SK-N-SH (cell line): ENCODE data around the gene TBC1D17. TPM values are rescaled to one million over a fixed set of nuclear protein-coding genes. Genes with fewer than 3 reads are reported as not detected.

Experiments used
- CTCF ChIA-PET: fragments of 300-600, 350-600 bp; formaldehyde crosslinking; extraction: SDS; loops from one replicate; lab custom pipeline; 2021; lab: Yijun Ruan, JAX
- POLR2A ChIA-PET: fragments of 350-600 bp; sonication (Branson Sonifier 250); formaldehyde crosslinking; extraction: SDS; loops from one replicate; lab custom pipeline; 2020; ENCODE audit warnings: antibody characterized with exemption, inconsistent platforms; lab: Yijun Ruan, JAX
- DNase-seq: peaks from one replicate; pipeline ENCODE4 v3.0.0; 2012
- H2AFZ ChIP-seq: fragments of 200-600 bp; sonication (generic); 2 replicates; pipeline ENCODE4 v1.8.1; 2016; ENCODE audit warnings: antibody characterized with exemption, mild to moderate bottlenecking, low read depth
- H3F3A ChIP-seq: fragments of 200-600 bp; sonication (generic); replicated peaks from 2 replicates; pipeline ENCODE3; 2016; ENCODE audit warnings: antibody characterized with exemption, mild to moderate bottlenecking; ENCODE audit not compliant: insufficient read depth
- H3K27ac ChIP-seq, 2 experiments: fragments of 200-500 bp in 1 of 2; fragments of 200-600 bp in 1 of 2; sonication (Bioruptor generic) in 1 of 2; sonication (generic), shearing (Covaris generic) in 1 of 2; 2 replicates each; pipeline versions ENCODE4 v1.5.1 to v1.6.1; 2014 to 2016; ENCODE audit warnings: low read depth in 2 of 2, inconsistent platforms in 1 of 2, low read length in 1 of 2, mild to moderate bottlenecking in 1 of 2, mixed read lengths in 1 of 2
- H3K27me3 ChIP-seq: fragments of 200-600 bp; sonication (generic), shearing (Covaris generic); 2 replicates; pipeline ENCODE4 v1.6.1; 2016; ENCODE audit warnings: mixed run types; ENCODE audit not compliant: insufficient read depth
- H3K36me3 ChIP-seq, 2 experiments: fragments of 200-500 bp in 1 of 2; fragments of 200-600 bp in 1 of 2; sonication (Bioruptor generic) in 1 of 2; sonication (generic) in 1 of 2; replicated peaks in 1 of 2; 2 replicates each; pipeline versions ENCODE3 to v1.5.1; 2014 to 2016; ENCODE audit warnings: low read length in 1 of 2, mild to moderate bottlenecking in 1 of 2; ENCODE audit not compliant: insufficient read depth in 2 of 2, control insufficient read depth in 1 of 2
- H3K4me1 ChIP-seq, 2 experiments: fragments of 200-500 bp in 1 of 2; fragments of 200-600 bp in 1 of 2; sonication (Bioruptor generic) in 1 of 2; sonication (generic), shearing (Covaris generic) in 1 of 2; 2 replicates each; pipeline versions ENCODE4 v1.5.1 to v1.6.1; 2014 to 2016; ENCODE audit warnings: low read depth in 1 of 2, low read length in 1 of 2, mixed run types in 1 of 2; ENCODE audit not compliant: insufficient read depth in 2 of 2, control insufficient read depth in 1 of 2
- H3K4me2 ChIP-seq: fragments of 200-600 bp; sonication (generic), shearing (Covaris generic); 2 replicates; pipeline ENCODE4 v1.6.1; 2017; ENCODE audit warnings: mixed run types
- H3K4me3 ChIP-seq, 2 experiments: fragments of 200-500 bp in 1 of 2; fragments of 200-600 bp in 1 of 2; sonication (Bioruptor generic) in 1 of 2; sonication (generic), shearing (Covaris generic) in 1 of 2; 2 replicates each; pipeline versions ENCODE4 v1.5.1 to v1.8.1; 2014 to 2016; ENCODE audit warnings: low read depth in 2 of 2, inconsistent platforms in 1 of 2, low read length in 1 of 2, mild to moderate bottlenecking in 1 of 2, mixed read lengths in 1 of 2, moderate library complexity in 1 of 2
- H3K79me2 ChIP-seq: fragments of 200-600 bp; sonication (generic); 2 replicates; pipeline ENCODE4 v1.8.1; 2017; ENCODE audit warnings: mild to moderate bottlenecking; ENCODE audit not compliant: insufficient read depth
- H3K9ac ChIP-seq: fragments of 200-600 bp; sonication (generic); 2 replicates; pipeline ENCODE4 v1.6.1; 2017; ENCODE audit warnings: mixed run types
- H3K9me2 ChIP-seq: fragments of 200-600 bp; sonication (generic); 2 replicates; pipeline ENCODE4 v1.6.1; 2017; ENCODE audit warnings: mixed run types
- H3K9me3 ChIP-seq: fragments of 200-600 bp; sonication (generic); 2 replicates; pipeline ENCODE4 v1.6.1; 2017; ENCODE audit warnings: mixed run types, mild to moderate bottlenecking, moderate library complexity
- H4K20me1 ChIP-seq: fragments of 200-600 bp; sonication (generic); 2 replicates; pipeline ENCODE4 v1.6.1; 2017; ENCODE audit warnings: mild to moderate bottlenecking, mixed run types; ENCODE audit not compliant: insufficient read depth
- CTCF ChIP-seq: fragments of 200-600 bp; sonication (generic); IDR thresholded peaks from 2 replicates; pipeline ENCODE4 v1.6.1; 2017; ENCODE audit warnings: antibody characterized with exemption, mild to moderate bottlenecking, moderate library complexity
- ELF1 ChIP-seq: IDR thresholded peaks from 2 replicates; pipeline ENCODE4 v1.4.0; 2012
- EP300 ChIP-seq, 2 experiments: IDR thresholded peaks; 2 replicates each; pipeline versions ENCODE4 v1.4.0 to v1.6.1; 2012; ENCODE audit warnings: borderline replicate concordance in 1 of 2, low read depth in 1 of 2, low read length in 1 of 2
- FOSL2 ChIP-seq: IDR thresholded peaks from 2 replicates; pipeline ENCODE4 v1.4.0; 2012; ENCODE audit warnings: low read depth, mild to moderate bottlenecking, moderate library complexity, borderline replicate concordance
- FOXJ3 ChIP-seq: sonication (generic); formaldehyde crosslinking; IDR thresholded peaks from 2 replicates; pipeline ENCODE4 v1.5.1; 2020; ENCODE audit warnings: mild to moderate bottlenecking, missing genetic modification reagents
- GABPA ChIP-seq: IDR thresholded peaks from 2 replicates; pipeline ENCODE4 v1.4.0; 2012; ENCODE audit warnings: low read depth, mild to moderate bottlenecking
- GATA2 ChIP-seq: sonication (generic); formaldehyde crosslinking; IDR thresholded peaks from 2 replicates; pipeline ENCODE4 v1.5.0; 2020; ENCODE audit warnings: mild to moderate bottlenecking, missing genetic modification reagents
- MEF2A ChIP-seq: IDR thresholded peaks from 2 replicates; pipeline ENCODE4 v1.4.0; 2012; ENCODE audit warnings: low read depth, borderline replicate concordance
- MXI1 ChIP-seq: IDR thresholded peaks from 2 replicates; pipeline ENCODE4 v1.6.1; 2012; ENCODE audit warnings: mild to moderate bottlenecking, low read depth, low read length, improper control_type of control experiment
- NFIC ChIP-seq: IDR thresholded peaks from 2 replicates; pipeline ENCODE4 v1.4.0; 2012; ENCODE audit warnings: borderline replicate concordance
- NRF1 ChIP-seq: IDR thresholded peaks from 2 replicates; pipeline ENCODE4 v1.6.1; 2012; ENCODE audit warnings: low read depth, mild to moderate bottlenecking, low read length
- POLR2AphosphoS5 ChIP-seq: IDR thresholded peaks from 2 replicates; pipeline ENCODE4 v1.6.1; 2012; ENCODE audit warnings: low read depth, low read length
- RAD21 ChIP-seq: IDR thresholded peaks from 2 replicates; pipeline ENCODE4 v1.6.1; 2012; ENCODE audit warnings: mild to moderate bottlenecking, low read length
- RCOR1 ChIP-seq: fragments of 150-350 bp; IDR thresholded peaks from 2 replicates; pipeline ENCODE4 v1.6.1; 2017; ENCODE audit warnings: antibody characterized with exemption, low read length
- RFX5 ChIP-seq: IDR thresholded peaks from 2 replicates; pipeline ENCODE4 v1.6.1; 2012; ENCODE audit warnings: mild to moderate bottlenecking, improper control_type of control experiment, low read length
- SIN3A ChIP-seq: IDR thresholded peaks from 2 replicates; pipeline ENCODE4 v1.6.1; 2012; ENCODE audit warnings: low read depth, mild to moderate bottlenecking, low read length, moderate library complexity, borderline replicate concordance
- SMC3 ChIP-seq: IDR thresholded peaks from 2 replicates; pipeline ENCODE4 v1.6.1; 2012; ENCODE audit warnings: low read depth, low read length, improper control_type of control experiment
- TAF1 ChIP-seq: IDR thresholded peaks from 2 replicates; pipeline ENCODE4 v1.6.1; 2012; ENCODE audit warnings: low read depth, mild to moderate bottlenecking, low read length, moderate library complexity, borderline replicate concordance
- TCF12 ChIP-seq: IDR thresholded peaks from 2 replicates; pipeline ENCODE4 v1.4.0; 2012
- TEAD4 ChIP-seq: IDR thresholded peaks from 2 replicates; pipeline ENCODE4 v1.4.0; 2012; ENCODE audit warnings: mild to moderate bottlenecking, borderline replicate concordance; ENCODE audit not compliant: insufficient read depth
- ZBTB33 ChIP-seq: IDR thresholded peaks from 2 replicates; pipeline ENCODE4 v1.4.0; 2012; ENCODE audit warnings: low read depth, borderline replicate concordance
- WGBS: methylation state at CpG from one replicate; pipeline ENCODE4 v1.1.6; 2017; ENCODE audit warnings: low lambda C conversion rate; 5-methylcytosine and 5-hydroxymethylcytosine counted together
- polyA plus RNA-seq, 3 experiments: library from polyadenylated mRNA; depleted of rRNA; stranded (reverse); fragments of >200 nt; gene quantifications; 2 replicates each; pipeline ENCODE4 v1.2.3, GENCODE V29; 2012
- TF ChIP-seq, protein P1 (sequence below): IDR thresholded peaks from 2 replicates; pipeline ENCODE4; 2012

TBC1D17 gene
- polyA plus RNA-seq, 1 of the 3 experiments (the other 2 are of a cell fraction): 28.3 TPM

DNA sequence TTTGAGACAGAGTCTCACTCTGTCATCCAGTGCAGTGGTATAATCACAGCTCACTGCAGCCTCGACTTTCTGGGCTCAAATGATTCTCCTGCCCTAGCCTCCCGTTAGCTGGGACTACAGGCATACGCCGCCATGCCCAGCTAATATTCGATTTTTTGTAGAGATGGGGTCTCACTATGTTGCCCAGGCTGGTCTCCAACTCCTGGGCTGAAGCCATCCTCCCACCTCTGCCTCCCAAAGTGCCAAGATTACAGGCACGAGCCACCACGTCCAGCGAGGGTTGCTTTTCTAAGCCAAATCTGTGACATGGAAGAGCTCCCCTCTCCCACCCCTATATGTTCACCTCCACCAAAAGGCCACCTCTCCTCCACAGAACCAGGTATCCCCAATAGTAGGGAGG, 40.6 kb downstream of the TBC1D17 start:
- DNase-seq: no peak
- Histone ChIP-seq H2AFZ (no peak overlapping the region), H3K9me2 (no peaks in the 10 kb centered on the region), H3K9me3 (no peaks in the 10 kb centered on the region), H3K27me3 (no peaks in the 10 kb centered on the region), H3K4me1 (no peaks in the 10 kb centered on the region), H3K9ac (no peak overlapping the region), H3K79me2 (peaks cover 79% of the 10 kb centered on the region), H3K36me3 (peaks cover 10 to 28% of the 10 kb centered on the region in 2 experiments), H3K4me2 (no peak overlapping the region)
- 95% methylated on average over 8 of the region's 8 CpGs for WGBS
- TF ChIP-seq POLR2AphosphoS5: no peak
- TF ChIP-seq TCF12: no peak
- no peak for TF ChIP-seq FOXJ3 (CRISPR knock-in tag)
- TF ChIP-seq NRF1: no peak
- no peak for TF ChIP-seq RCOR1
- no peak for TF ChIP-seq NFIC
- no peak for TF ChIP-seq SMC3
- TF ChIP-seq, protein P1, sequence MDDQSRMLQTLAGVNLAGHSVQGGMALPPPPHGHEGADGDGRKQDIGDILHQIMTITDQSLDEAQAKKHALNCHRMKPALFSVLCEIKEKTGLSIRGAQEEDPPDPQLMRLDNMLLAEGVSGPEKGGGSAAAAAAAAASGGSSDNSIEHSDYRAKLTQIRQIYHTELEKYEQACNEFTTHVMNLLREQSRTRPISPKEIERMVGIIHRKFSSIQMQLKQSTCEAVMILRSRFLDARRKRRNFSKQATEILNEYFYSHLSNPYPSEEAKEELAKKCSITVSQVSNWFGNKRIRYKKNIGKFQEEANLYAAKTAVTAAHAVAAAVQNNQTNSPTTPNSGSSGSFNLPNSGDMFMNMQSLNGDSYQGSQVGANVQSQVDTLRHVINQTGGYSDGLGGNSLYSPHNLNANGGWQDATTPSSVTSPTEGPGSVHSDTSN: no peak
- no peak for TF ChIP-seq MXI1
- TF ChIP-seq GATA2 (CRISPR knock-in tag): no peak
- TF ChIP-seq MEF2A: no peak
- no peak for TF ChIP-seq GABPA
- no peak for TF ChIP-seq EP300 (IDR thresholded peaks at IDR 0.05; ENCODE audit: borderline replicate concordance in 1 of 2, low read depth in 1 of 2, low read length in 1 of 2)
- TF ChIP-seq, all 33 proteins: peak for 0
- no peak overlapping the region for H3K4me3 ChIP-seq
- POLR2A ChIA-PET: no interaction called here
- H3F3A ChIP-seq: no peaks in the 10 kb centered on the region
- no peak overlapping the region for H3K27ac ChIP-seq
- H4K20me1 ChIP-seq: peaks cover 51% of the 10 kb centered on the region; the same call in 1 of the 2 replicates
- CTCF ChIA-PET: interaction anchor here (1.0 to 1.3 kb wide), 2 partner anchors 20 to 28 kb away, joined by 4 read pairs; no protein-coding TSS in a partner anchor

GRCh38 chr19:49920624-49921363, 43.3 kb downstream of the TBC1D17 start:
- H2AFZ ChIP-seq: no peak overlapping the region
- no peaks in the 10 kb centered on the region; a peak in 1 of 4 replicates for H3K4me1 ChIP-seq
- H3F3A ChIP-seq: no peaks in the 10 kb centered on the region
- H3K4me3 ChIP-seq: no peak overlapping the region
- DNase-seq: no peak
- H3K79me2 ChIP-seq: peaks cover 90% of the 10 kb centered on the region
- H3K9me3 ChIP-seq: no peaks in the 10 kb centered on the region
- ChIA-PET POLR2A (no interaction called here), CTCF (interaction anchor here (1.1 kb wide), 1 partner anchor 30 kb away, joined by 4 read pairs; no protein-coding TSS in a partner anchor)
- H3K4me2 ChIP-seq: no peak overlapping the region
- no peaks in the 10 kb centered on the region for H3K9me2 ChIP-seq
- no peaks in the 10 kb centered on the region for H3K27me3 ChIP-seq
- 95% methylated on average over 24 of the region's 24 CpGs for WGBS
- H3K27ac ChIP-seq: no peak overlapping the region
- peaks cover 48% of the 10 kb centered on the region; the same call in 1 of the 2 replicates for H4K20me1 ChIP-seq
- no peak for TF ChIP-seq RAD21
- no peak for TF ChIP-seq TEAD4
- no peak for TF ChIP-seq ELF1
- no peak for TF ChIP-seq CTCF
- no peak for TF ChIP-seq TCF12
- TF ChIP-seq ZBTB33: no peak
- TF ChIP-seq SIN3A: no peak
- TF ChIP-seq FOXJ3 (CRISPR knock-in tag): no peak
- no peak for TF ChIP-seq FOSL2
- TF ChIP-seq GABPA: no peak
- no peak for TF ChIP-seq TAF1
- TF ChIP-seq RFX5: no peak
- TF ChIP-seq NFIC: no peak
- TF ChIP-seq RCOR1: no peak
- TF ChIP-seq, protein P1: no peak
- no peak for TF ChIP-seq MXI1
- H3K9ac ChIP-seq: no peak overlapping the region
- H3K36me3 ChIP-seq: peaks cover 6 to 30% of the 10 kb centered on the region in 2 experiments
